ENCODE measurements around the gene PRDM16. TPM values are rescaled to one million over a fixed set of nuclear protein-coding genes. Genes with fewer than 3 reads are reported as not detected.

Gene PRDM16
- total and polyA plus RNA-seq, 2 of the 8 experiments (the other 6 are each of a cell fraction or from before 2014, with no cell fraction given), result 0.39 to 0.43 TPM

- Histone ChIP-seq H2AFZ (ENCODE audit: low read length) (no peak overlapping the region), H4K91ac (replicated peaks; ENCODE audit: insufficient read length, low read length) (no peak overlapping the region), H3K36me3 (ENCODE audit: control insufficient read depth in 2 of 4, insufficient read depth in 4 of 4, low read length in 3 of 4) (no peaks in the 10 kb centered on the region), H3K23me2 (ENCODE audit: low read depth, low read length) (peaks cover 11% of the 10 kb centered on the region; the same call in 1 of the 2 replicates), H3K79me1 (ENCODE audit: low read depth, low read length) (no peaks in the 10 kb centered on the region), H3K14ac (ENCODE audit: insufficient read length) (no peak overlapping the region), H3K27me3 (replicated peaks in 1 of 4; ENCODE audit: control insufficient read depth in 3 of 4, extremely low read depth in 1 of 4, insufficient read depth in 3 of 4, low read length in 3 of 4) (no peaks in the 10 kb centered on the region), H3K23ac (ENCODE audit: insufficient read length) (no peak overlapping the region), H4K20me1 (replicated peaks in 1 of 2; ENCODE audit: control insufficient read depth in 1 of 2, insufficient read depth in 2 of 2, low read length in 2 of 2) (peaks cover 0 to 6% of the 10 kb centered on the region in 2 experiments), H3K18ac (ENCODE audit: extremely low read depth, low read length) (no peak overlapping the region), H3K79me2 (ENCODE audit: control insufficient read depth in 1 of 2, insufficient read depth in 2 of 2, low read length in 2 of 2) (no peaks in the 10 kb centered on the region), H3K4ac (replicated peaks; ENCODE audit: insufficient read length, low read depth, low read length) (no peak overlapping the region), H2AK5ac (ENCODE audit: low read depth, low read length) (no peak overlapping the region), H3K9me3 (ENCODE audit: insufficient read depth in 2 of 2, low read depth in 1 of 2, low read length in 1 of 2) (no peaks in the 10 kb centered on the region), H3K56ac (replicated peaks; ENCODE audit: insufficient read length, low read depth, low read length) (no peak overlapping the region), H2BK120ac (replicated peaks; ENCODE audit: low read depth, low read length) (no peak overlapping the region), H3K4me3 (ENCODE audit: extremely low read depth in 1 of 4, insufficient read depth in 2 of 4, low read depth in 3 of 4, low read length in 4 of 4) (no peak overlapping the region), H4K5ac (ENCODE audit: insufficient read length, low read depth, low read length) (no peak overlapping the region), H3K4me1 (replicated peaks in 1 of 4; ENCODE audit: control insufficient read depth in 3 of 4, insufficient read depth in 4 of 4, low read length in 3 of 4) (peaks cover 0 to 9% (median 4%) of the 10 kb centered on the region in 4 experiments; a peak in 5 of 7 replicates), H2BK15ac (ENCODE audit: low read length) (no peak overlapping the region), H3K27ac (ENCODE audit: low read depth, low read length) (no peak overlapping the region), H3K4me2 (ENCODE audit: insufficient read depth in 1 of 2, low read depth in 2 of 2, low read length in 2 of 2) (no peak overlapping the region), H2BK12ac (ENCODE audit: low read depth, low read length) (no peak overlapping the region), H2BK5ac (ENCODE audit: low read depth, low read length) (0 out of 2 replicates have a peak overlapping the region, but pooled peaks have one; percentile 16), H4K8ac (ENCODE audit: extremely low read depth, insufficient read depth, low read length) (no peak overlapping the region), H2BK20ac (ENCODE audit: low read length) (no peak overlapping the region), H3K9ac (replicated peaks in 1 of 4; ENCODE audit: extremely low read depth in 1 of 4, low read depth in 3 of 4, low read length in 3 of 4) (no peak overlapping the region)
- POLR2A ChIA-PET (ENCODE audit: partially characterized antibody), result no interaction called here
- no peak for TF ChIP-seq ATF3 (IDR thresholded peaks at IDR 0.05; ENCODE audit: insufficient read depth, low read depth, low read length)
- no peak for TF ChIP-seq CBX5 (IDR thresholded peaks at IDR 0.05; ENCODE audit: low read depth, low read length)
- no peak for TF ChIP-seq GABPA (IDR thresholded peaks at IDR 0.05; ENCODE audit: borderline replicate concordance, insufficient read depth, low read length)
- no peak for TF ChIP-seq KDM4A (IDR thresholded peaks at IDR 0.05; ENCODE audit: low read depth, low read length, severe bottlenecking)
- no peak for TF ChIP-seq FOSL1 (IDR thresholded peaks at IDR 0.05; ENCODE audit: insufficient read depth, low read depth, low read length)
- WGBS, 2 experiments (ENCODE audit: extremely low coverage in 1 of 2, insufficient coverage in 1 of 2, insufficient read length in 1 of 2, insufficient replicate concordance in 2 of 2, low coverage in 1 of 2, low lambda C conversion rate in 2 of 2, missing lambda C conversion rate in 1 of 2), result 84% methylated on average over 19 of the region's 19 CpGs; no CpG with 5 or more reads in 1 of the 2 experiments
- no peak for FAIRE-seq
- CTCF ChIA-PET (ENCODE audit: partially characterized antibody), result interaction anchor here (0.9 kb wide), 1 partner anchor 37 kb away, joined by 3 read pairs; no protein-coding TSS in a partner anchor
- DNase-seq (ENCODE audit: low read depth in 1 of 2, low spot score in 2 of 2), result no peak
Observed at GRCh38 chr1:3171761-3172160, 102.8 kb downstream of the PRDM16 start.

Measured in H1 (cell line).